PFSK-1 (cell line): ENCODE results near the gene SLC25A26.

ENCODE experiments used
- FOXP2 ChIP-seq: optimal IDR thresholded peaks from 2 replicates; pipeline ENCODE3; 2011; ENCODE audit warnings: borderline replicate concordance, control low read depth, inconsistent platforms; ENCODE audit not compliant: insufficient read depth; ENCODE audit errors: extremely low read length, extremely low read depth
- POLR2AphosphoS5 ChIP-seq: IDR thresholded peaks from 2 replicates; pipeline ENCODE4 v1.6.1; 2012; ENCODE audit warnings: low read depth, mild to moderate bottlenecking, control low read depth, low read length, moderate library complexity
- SIN3A ChIP-seq: IDR thresholded peaks from 2 replicates; pipeline ENCODE4 v1.6.1; 2012; ENCODE audit warnings: mild to moderate bottlenecking, low read length, moderate library complexity, borderline replicate concordance; ENCODE audit not compliant: insufficient read depth
- TAF1 ChIP-seq: IDR thresholded peaks from 2 replicates; pipeline ENCODE4 v1.6.1; 2012; ENCODE audit warnings: low read length, control low read depth, borderline replicate concordance; ENCODE audit not compliant: insufficient read depth
- TF ChIP-seq, protein P1 (sequence below), 2 experiments: IDR thresholded peaks; 2 replicates each; pipeline versions ENCODE4 v1.6.1 to v1.8.0; 2011 to 2012; ENCODE audit warnings: low read depth in 2 of 2, low read length in 2 of 2, control low read depth in 1 of 2, inconsistent platforms in 1 of 2, mild to moderate bottlenecking in 1 of 2, moderate library complexity in 1 of 2; ENCODE audit not compliant: insufficient read depth in 1 of 2

DNA sequence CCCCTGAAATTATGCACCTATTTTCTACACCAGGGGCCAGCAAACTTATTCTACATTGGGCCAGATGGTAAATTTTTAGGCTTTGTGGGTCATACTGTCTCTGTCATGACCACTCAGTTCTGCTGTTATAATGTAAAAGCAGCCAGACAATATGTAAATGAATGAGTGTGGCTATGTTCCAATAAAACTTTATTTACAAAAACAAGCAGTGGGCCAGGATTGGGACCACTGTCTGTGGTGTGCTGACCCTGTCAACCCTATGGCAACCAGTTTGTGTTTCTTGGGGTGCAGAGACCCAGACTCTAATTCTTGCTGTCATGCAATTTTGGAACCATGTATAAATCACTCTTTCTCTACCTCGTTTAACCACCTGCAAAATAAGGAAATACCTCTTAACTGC lies 205.3 kb downstream of the SLC25A26 start:
- TF ChIP-seq, protein P1, sequence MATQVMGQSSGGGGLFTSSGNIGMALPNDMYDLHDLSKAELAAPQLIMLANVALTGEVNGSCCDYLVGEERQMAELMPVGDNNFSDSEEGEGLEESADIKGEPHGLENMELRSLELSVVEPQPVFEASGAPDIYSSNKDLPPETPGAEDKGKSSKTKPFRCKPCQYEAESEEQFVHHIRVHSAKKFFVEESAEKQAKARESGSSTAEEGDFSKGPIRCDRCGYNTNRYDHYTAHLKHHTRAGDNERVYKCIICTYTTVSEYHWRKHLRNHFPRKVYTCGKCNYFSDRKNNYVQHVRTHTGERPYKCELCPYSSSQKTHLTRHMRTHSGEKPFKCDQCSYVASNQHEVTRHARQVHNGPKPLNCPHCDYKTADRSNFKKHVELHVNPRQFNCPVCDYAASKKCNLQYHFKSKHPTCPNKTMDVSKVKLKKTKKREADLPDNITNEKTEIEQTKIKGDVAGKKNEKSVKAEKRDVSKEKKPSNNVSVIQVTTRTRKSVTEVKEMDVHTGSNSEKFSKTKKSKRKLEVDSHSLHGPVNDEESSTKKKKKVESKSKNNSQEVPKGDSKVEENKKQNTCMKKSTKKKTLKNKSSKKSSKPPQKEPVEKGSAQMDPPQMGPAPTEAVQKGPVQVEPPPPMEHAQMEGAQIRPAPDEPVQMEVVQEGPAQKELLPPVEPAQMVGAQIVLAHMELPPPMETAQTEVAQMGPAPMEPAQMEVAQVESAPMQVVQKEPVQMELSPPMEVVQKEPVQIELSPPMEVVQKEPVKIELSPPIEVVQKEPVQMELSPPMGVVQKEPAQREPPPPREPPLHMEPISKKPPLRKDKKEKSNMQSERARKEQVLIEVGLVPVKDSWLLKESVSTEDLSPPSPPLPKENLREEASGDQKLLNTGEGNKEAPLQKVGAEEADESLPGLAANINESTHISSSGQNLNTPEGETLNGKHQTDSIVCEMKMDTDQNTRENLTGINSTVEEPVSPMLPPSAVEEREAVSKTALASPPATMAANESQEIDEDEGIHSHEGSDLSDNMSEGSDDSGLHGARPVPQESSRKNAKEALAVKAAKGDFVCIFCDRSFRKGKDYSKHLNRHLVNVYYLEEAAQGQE (IDR thresholded peaks at IDR 0.05; ENCODE audit: insufficient read depth in 1 of 2, low read depth in 2 of 2, low read length in 2 of 2) = no peak
- TF ChIP-seq POLR2AphosphoS5 = no peak
- no peak for TF ChIP-seq FOXP2
- TF ChIP-seq SIN3A = no peak
- TF ChIP-seq TAF1 = no peak
